Smooth muscle cell (in vitro differentiated cells): ENCODE measurements around the gene TRAPPC6A. TPM values are rescaled to one million over a fixed set of nuclear protein-coding genes. Genes with fewer than 3 reads are reported as not detected.
A peak's percentile ranks its signal among the peaks of the same experiment; 100 is the strongest.

ENCODE experiments used
- DNase-seq: peaks from one replicate; lab custom pipeline; 2025; ENCODE audit not compliant: unreplicated experiment; lab: John Stamatoyannopoulos, UW
- H2AFZ ChIP-seq: fragments of 200-600 bp; sonication (generic); 2 replicates; pipeline ENCODE4 v1.6.0; 2016; ENCODE audit warnings: antibody characterized with exemption, low read depth, mild to moderate bottlenecking
- H3F3A ChIP-seq: fragments of 200-600 bp; sonication (generic); 2 replicates; pipeline ENCODE4 v1.6.0; 2017; ENCODE audit warnings: antibody characterized with exemption, low read depth
- H3K27ac ChIP-seq: fragments of 200-600 bp; sonication (generic); 2 replicates; pipeline ENCODE4 v1.5.1; 2016; ENCODE audit warnings: low read depth, mild to moderate bottlenecking
- H3K27me3 ChIP-seq: fragments of 200-600 bp; sonication (generic); 2 replicates; pipeline ENCODE4 v1.6.1; 2016; ENCODE audit warnings: low read depth, mild to moderate bottlenecking
- H3K36me3 ChIP-seq: fragments of 200-600 bp; sonication (generic); 2 replicates; pipeline ENCODE4 v1.5.1; 2016; ENCODE audit warnings: low read depth
- H3K4me1 ChIP-seq: fragments of 200-600 bp; sonication (generic); 2 replicates; pipeline ENCODE4 v1.5.1; 2016; ENCODE audit warnings: low read depth
- H3K4me2 ChIP-seq: fragments of 200-600 bp; sonication (generic); 2 replicates; pipeline ENCODE4 v1.6.0; 2016; ENCODE audit warnings: mild to moderate bottlenecking
- H3K4me3 ChIP-seq: fragments of 200-600 bp; sonication (generic); 2 replicates; pipeline ENCODE4 v1.5.1; 2016; ENCODE audit warnings: mild to moderate bottlenecking
- H3K79me2 ChIP-seq: fragments of 200-600 bp; sonication (generic); 2 replicates; pipeline ENCODE4 v1.6.0; 2016; ENCODE audit warnings: low read depth, mild to moderate bottlenecking
- H3K9ac ChIP-seq: fragments of 200-600 bp; sonication (generic); 2 replicates; pipeline ENCODE4 v1.6.0; 2016; ENCODE audit warnings: low read depth
- H3K9me3 ChIP-seq: fragments of 200-600 bp; sonication (generic); replicated peaks from 2 replicates; pipeline ENCODE4 v1.5.1; 2016; ENCODE audit warnings: low read depth
- H4K20me1 ChIP-seq: fragments of 200-600 bp; sonication (generic); 2 replicates; pipeline ENCODE4 v1.6.0; 2016; ENCODE audit warnings: low read depth
- CTCF ChIP-seq: fragments of 200-600 bp; sonication (generic); IDR thresholded peaks from 2 replicates; pipeline ENCODE4 v1.5.1; 2017; ENCODE audit warnings: borderline replicate concordance, mild to moderate bottlenecking, antibody characterized with exemption; ENCODE audit not compliant: insufficient read depth, poor library complexity, severe bottlenecking
- WGBS: methylation state at CpG from one replicate; pipeline ENCODE4 v1.1.7; 2016; ENCODE audit warnings: low lambda C conversion rate; 5-methylcytosine and 5-hydroxymethylcytosine counted together
- polyA plus RNA-seq: library from polyadenylated mRNA; unstranded; fragments of >200 nt; fragmentation: Nextera tagmentation; extraction: Ambion mirVana; gene quantifications from 2 replicates; pipeline ENCODE4 v1.2.1, GENCODE V29; 2016
- total RNA-seq: library from RNA; depleted of rRNA; stranded (reverse); fragments of >200 nt; gene quantifications from 2 replicates; pipeline ENCODE4 v1.2.3, GENCODE V29; 2014

Gene TRAPPC6A
- total and polyA plus RNA-seq, 2 experiments from 2014 or later: 10.2 to 32.2 TPM

DNA sequence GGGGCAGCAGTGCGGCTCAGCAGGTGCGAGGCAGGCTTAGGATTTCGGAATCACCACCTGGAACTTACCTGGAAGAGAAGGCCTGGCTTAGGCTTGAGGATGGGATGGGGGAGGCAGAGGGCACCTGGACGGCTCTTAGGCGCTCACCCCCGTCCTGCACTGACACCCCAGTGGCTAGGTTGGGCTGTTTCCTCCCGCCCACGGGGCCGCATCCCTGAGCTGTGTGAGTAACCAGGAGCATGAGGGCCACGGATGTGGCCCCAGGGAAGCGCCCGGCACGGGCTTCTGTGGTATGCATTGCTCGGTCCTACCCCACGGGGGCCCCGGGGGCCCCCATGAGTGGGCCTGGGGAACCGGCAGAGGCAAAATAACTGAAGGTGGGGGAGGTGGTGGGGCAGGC lies 14.9 kb downstream of the TRAPPC6A start:
- Histone ChIP-seq H3K36me3 (no peaks in the 10 kb centered on the region), H3F3A (no peaks in the 10 kb centered on the region), H3K9me3 (no peaks in the 10 kb centered on the region), H2AFZ (no peak overlapping the region), H3K4me3 (no peak overlapping the region), H3K79me2 (no peaks in the 10 kb centered on the region), H3K4me2 (no peak overlapping the region), H3K4me1 (no peaks in the 10 kb centered on the region), H3K9ac (no peak overlapping the region), H3K27ac (no peak overlapping the region), H3K27me3 (no peaks in the 10 kb centered on the region), H4K20me1 (no peaks in the 10 kb centered on the region)
- WGBS: 83% methylated on average over 16 of the region's 17 CpGs
- DNase-seq: no peak
- TF ChIP-seq CTCF: no peak

DNA sequence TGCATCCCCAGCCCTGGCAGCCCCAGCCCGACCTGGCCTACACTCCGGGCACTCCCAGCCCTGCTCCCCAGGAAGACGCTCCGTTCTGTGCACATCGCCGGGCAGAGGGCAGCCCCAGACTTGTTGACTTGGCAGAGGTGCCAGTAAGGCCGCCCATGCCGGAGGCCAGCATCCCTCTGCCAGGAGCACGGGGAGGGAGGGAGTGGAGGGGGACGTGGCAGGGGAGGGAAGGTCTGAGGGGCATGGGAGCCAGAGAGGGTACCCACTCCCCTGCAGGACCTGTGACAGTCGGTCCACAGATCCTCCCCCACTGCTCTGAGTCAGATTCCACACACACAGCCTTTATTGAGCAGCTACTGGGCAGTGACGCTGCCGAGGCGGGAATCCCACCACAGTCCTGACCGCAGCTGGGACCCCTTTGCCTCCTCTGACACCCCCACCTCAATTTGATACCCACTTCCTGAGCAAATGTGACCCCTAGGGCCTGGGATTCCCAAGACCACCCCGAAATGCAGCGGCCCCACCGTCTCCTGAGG lies 15.4 kb downstream of the TRAPPC6A start:
- no peak overlapping the region for H2AFZ ChIP-seq

GRCh38 chr19:45161738-45162607 lies 16.1 kb downstream of the TRAPPC6A start:
- no peaks in the 10 kb centered on the region for H4K20me1 ChIP-seq
- no peak overlapping the region for H3K9ac ChIP-seq
- no peaks in the 10 kb centered on the region for H3K36me3 ChIP-seq
- no peaks in the 10 kb centered on the region for H3K9me3 ChIP-seq
- no peak overlapping the region for H3K4me3 ChIP-seq
- no peaks in the 10 kb centered on the region for H3K79me2 ChIP-seq
- WGBS: 48% methylated on average over 30 of the region's 32 CpGs
- H3K27ac ChIP-seq: no peak overlapping the region
- no peaks in the 10 kb centered on the region for H3F3A ChIP-seq
- no peaks in the 10 kb centered on the region for H3K4me1 ChIP-seq
- no peaks in the 10 kb centered on the region for H3K27me3 ChIP-seq
- TF ChIP-seq CTCF: peak; percentile 50
- DNase-seq: no peak
- no peak overlapping the region for H3K4me2 ChIP-seq
- no peak overlapping the region for H2AFZ ChIP-seq

More for the DNA sequence above, 15.4 kb downstream of the TRAPPC6A start:
- Histone ChIP-seq H3F3A (no peaks in the 10 kb centered on the region), H3K4me1 (no peaks in the 10 kb centered on the region), H3K4me3 (no peak overlapping the region), H3K36me3 (no peaks in the 10 kb centered on the region), H4K20me1 (no peaks in the 10 kb centered on the region), H3K27ac (no peak overlapping the region), H3K27me3 (no peaks in the 10 kb centered on the region), H3K9me3 (no peaks in the 10 kb centered on the region), H3K9ac (no peak overlapping the region), H3K79me2 (no peaks in the 10 kb centered on the region), H3K4me2 (no peak overlapping the region)
- TF ChIP-seq CTCF: no peak
- DNase-seq: no peak
- whole genome bisulfite sequencing: 94% methylated on average over 13 of the region's 18 CpGs
